ENCODE data around the gene CDKN3. TPM values are rescaled to one million over a fixed set of nuclear protein-coding genes. Genes with fewer than 3 reads are reported as not detected.

CDKN3 gene
- polyA plus RNA-seq, 3 donors: 0.45 to 1.8 (median 0.65) TPM

GRCh38 chr14:54420478-54421142, 23.8 kb downstream of the CDKN3 start:
- no peaks in the 10 kb centered on the region for H3K9me3 Mint-ChIP-seq
- TF ChIP-seq CTCF (IDR thresholded peaks at IDR 0.05): peak; percentile 66
- no peaks in the 10 kb centered on the region for H3K27me3 Mint-ChIP-seq (ENCODE audit: low read depth in 3 of 3)
- peaks cover 2% of the 10 kb centered on the region for H3K4me1 Mint-ChIP-seq
- Histone ChIP-seq H3K9me3 (replicated peaks in 1 of 2; ENCODE audit: control insufficient read depth in 1 of 2, insufficient read depth in 1 of 2, low read length in 2 of 2) (no peaks in the 10 kb centered on the region), H3K4me1 (ENCODE audit: control insufficient read depth in 1 of 2, insufficient read depth in 2 of 2, low read length in 2 of 2) (no peaks in the 10 kb centered on the region), H3K9ac (ENCODE audit: insufficient read depth, low read length, poor library complexity, severe bottlenecking) (no peak overlapping the region), H3K36me3 (replicated peaks in 1 of 2; ENCODE audit: control insufficient read depth in 1 of 2, insufficient read depth in 2 of 2, low read length in 2 of 2) (peaks cover 34 to 77% of the 10 kb centered on the region in 2 donors), H3K79me2 (ENCODE audit: insufficient read depth, low read length) (no peaks in the 10 kb centered on the region), H3K4me3 (replicated peaks in 1 of 3; ENCODE audit: low read depth in 2 of 3, low read length in 3 of 3) (no peak overlapping the region), H3K4me2 (replicated peaks; ENCODE audit: extremely low read depth, low read length, poor library complexity, severe bottlenecking) (no peak overlapping the region), H4K20me1 (ENCODE audit: insufficient read depth, low read length) (no peaks in the 10 kb centered on the region), H3K27ac (ENCODE audit: low read depth in 1 of 2, low read length in 2 of 2) (peak overlapping the region in 1 of 2 donors; percentile 60), H2AFZ (ENCODE audit: insufficient read depth, low read depth, low read length, poor library complexity, severe bottlenecking) (no peak overlapping the region), H3K27me3 (ENCODE audit: control insufficient read depth in 2 of 2, insufficient read depth in 2 of 2, low read length in 2 of 2) (no peaks in the 10 kb centered on the region)
- peak; percentile 5 to 21 (median 10) for DNase-seq
- no peak overlapping the region for H3K4me3 Mint-ChIP-seq
- H3K36me3 Mint-ChIP-seq: peaks cover 23 to 28% of the 10 kb centered on the region in 2 donors
- WGBS (ENCODE audit: insufficient coverage): 32% methylated on average over 3 of the region's 7 CpGs
- peak overlapping the region; percentile 55 to 88 (median 71) for H3K27ac Mint-ChIP-seq
- intact Hi-C loops (cut with micrococcal nuclease): no loop called here

GRCh38 chr14:54423991-54424390, 27.2 kb downstream of the CDKN3 start:
- Histone ChIP-seq H3K4me3 (replicated peaks in 1 of 3; ENCODE audit: low read depth in 2 of 3, low read length in 3 of 3) (no peak overlapping the region), H3K9ac (ENCODE audit: insufficient read depth, low read length, poor library complexity, severe bottlenecking) (no peak overlapping the region), H3K4me1 (ENCODE audit: control insufficient read depth in 1 of 2, insufficient read depth in 2 of 2, low read length in 2 of 2) (no peaks in the 10 kb centered on the region), H3K4me2 (replicated peaks; ENCODE audit: extremely low read depth, low read length, poor library complexity, severe bottlenecking) (no peak overlapping the region), H3K79me2 (ENCODE audit: insufficient read depth, low read length) (no peaks in the 10 kb centered on the region), H3K36me3 (replicated peaks in 1 of 2; ENCODE audit: control insufficient read depth in 1 of 2, insufficient read depth in 2 of 2, low read length in 2 of 2) (peaks cover 44 to 78% of the 10 kb centered on the region in 2 donors), H3K9me3 (replicated peaks in 1 of 2; ENCODE audit: control insufficient read depth in 1 of 2, insufficient read depth in 1 of 2, low read length in 2 of 2) (no peaks in the 10 kb centered on the region), H4K20me1 (ENCODE audit: insufficient read depth, low read length) (no peaks in the 10 kb centered on the region), H2AFZ (ENCODE audit: insufficient read depth, low read depth, low read length, poor library complexity, severe bottlenecking) (no peak overlapping the region), H3K27me3 (ENCODE audit: control insufficient read depth in 2 of 2, insufficient read depth in 2 of 2, low read length in 2 of 2) (no peaks in the 10 kb centered on the region), H3K27ac (ENCODE audit: low read depth in 1 of 2, low read length in 2 of 2) (no peak overlapping the region)
- DNase-seq: no peak
- no peak overlapping the region for H3K4me3 Mint-ChIP-seq
- peaks cover 33 to 39% of the 10 kb centered on the region in 2 donors for H3K36me3 Mint-ChIP-seq
- intact Hi-C loops (cut with micrococcal nuclease): no loop called here
- no peak overlapping the region for H3K27ac Mint-ChIP-seq
- no peaks in the 10 kb centered on the region for H3K27me3 Mint-ChIP-seq (ENCODE audit: low read depth in 3 of 3)
- H3K4me1 Mint-ChIP-seq: peaks cover 2% of the 10 kb centered on the region
- no peak for TF ChIP-seq CTCF (IDR thresholded peaks at IDR 0.05)
- peaks cover 0 to 1% (median 0%) of the 10 kb centered on the region in 7 donors for H3K9me3 Mint-ChIP-seq
